Right lobe of liver (tissue), 4 donors: Measurements from ENCODE around the gene CISH.

Source experiments
- CTCF ChIP-seq, 4 donors: fragments of 200-600 bp in 3 of 4; fragments of 450-650 bp in 1 of 4; IDR thresholded peaks; one replicate each; pipeline versions ENCODE4 v1.5.1 to v1.8.0; 2016 to 2022; ENCODE audit warnings: antibody characterized with exemption in 4 of 4, mild to moderate bottlenecking in 2 of 4
- POLR2A ChIP-seq: fragments of 450-650 bp; IDR thresholded peaks from one replicate; pipeline ENCODE4 v1.6.1; 2017; ENCODE audit warnings: antibody characterized with exemption, mild to moderate bottlenecking
- donor health status: DM: no; HTN: no; CAD: no.
- donor health status: DM: no; HTN: no; CAD: no.
- donor health status: DM: no; HTN: yes; CAD: no.

- TF ChIP-seq POLR2A (no peak), CTCF (IDR thresholded peaks at IDR 0.05) (no peak)
Observed at GRCh38 chr3:50587373-50587772, 24.2 kb downstream of the CISH start.
